GM12872 (cell line): ENCODE data around the gene IL11.

ENCODE experiments used
- TF ChIP-seq, protein P1 (sequence below): IDR thresholded peaks from 3 replicates; pipeline ENCODE4 v1.5.1; 2011; ENCODE audit warnings: low read depth, mild to moderate bottlenecking, low read length, moderate library complexity; ENCODE audit not compliant: insufficient read depth

The IL11 gene

DNA sequence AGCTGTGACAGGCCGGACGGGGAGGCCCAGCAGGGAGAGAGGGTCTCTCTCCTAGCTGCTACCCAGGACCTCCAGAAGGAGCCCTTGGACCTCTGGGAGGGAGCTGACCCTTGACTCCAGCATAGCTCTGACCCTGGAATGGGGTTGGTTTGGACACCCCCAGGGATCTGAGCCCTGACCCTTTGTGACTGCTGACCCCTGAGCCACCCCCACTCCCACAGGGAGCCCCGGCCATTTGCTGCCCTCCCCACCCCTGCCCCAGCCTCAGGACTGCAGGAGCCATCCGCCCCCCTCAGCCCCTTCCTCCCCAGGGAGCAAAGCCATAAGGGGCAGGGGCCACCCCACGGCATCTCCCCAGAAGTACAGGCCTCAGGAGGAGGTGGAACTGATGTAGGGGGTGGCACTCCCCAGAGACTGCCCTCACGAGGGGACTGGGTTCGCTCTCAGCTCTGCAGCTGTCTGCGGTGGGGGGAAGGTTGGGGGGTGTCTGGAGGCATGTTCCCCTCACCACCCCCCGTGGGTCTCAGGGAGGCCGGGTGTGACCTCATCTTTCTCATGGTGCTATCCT is 22.7 kb downstream of the IL11 start:
- TF ChIP-seq, protein P1, sequence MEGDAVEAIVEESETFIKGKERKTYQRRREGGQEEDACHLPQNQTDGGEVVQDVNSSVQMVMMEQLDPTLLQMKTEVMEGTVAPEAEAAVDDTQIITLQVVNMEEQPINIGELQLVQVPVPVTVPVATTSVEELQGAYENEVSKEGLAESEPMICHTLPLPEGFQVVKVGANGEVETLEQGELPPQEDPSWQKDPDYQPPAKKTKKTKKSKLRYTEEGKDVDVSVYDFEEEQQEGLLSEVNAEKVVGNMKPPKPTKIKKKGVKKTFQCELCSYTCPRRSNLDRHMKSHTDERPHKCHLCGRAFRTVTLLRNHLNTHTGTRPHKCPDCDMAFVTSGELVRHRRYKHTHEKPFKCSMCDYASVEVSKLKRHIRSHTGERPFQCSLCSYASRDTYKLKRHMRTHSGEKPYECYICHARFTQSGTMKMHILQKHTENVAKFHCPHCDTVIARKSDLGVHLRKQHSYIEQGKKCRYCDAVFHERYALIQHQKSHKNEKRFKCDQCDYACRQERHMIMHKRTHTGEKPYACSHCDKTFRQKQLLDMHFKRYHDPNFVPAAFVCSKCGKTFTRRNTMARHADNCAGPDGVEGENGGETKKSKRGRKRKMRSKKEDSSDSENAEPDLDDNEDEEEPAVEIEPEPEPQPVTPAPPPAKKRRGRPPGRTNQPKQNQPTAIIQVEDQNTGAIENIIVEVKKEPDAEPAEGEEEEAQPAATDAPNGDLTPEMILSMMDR: no peak

DNA sequence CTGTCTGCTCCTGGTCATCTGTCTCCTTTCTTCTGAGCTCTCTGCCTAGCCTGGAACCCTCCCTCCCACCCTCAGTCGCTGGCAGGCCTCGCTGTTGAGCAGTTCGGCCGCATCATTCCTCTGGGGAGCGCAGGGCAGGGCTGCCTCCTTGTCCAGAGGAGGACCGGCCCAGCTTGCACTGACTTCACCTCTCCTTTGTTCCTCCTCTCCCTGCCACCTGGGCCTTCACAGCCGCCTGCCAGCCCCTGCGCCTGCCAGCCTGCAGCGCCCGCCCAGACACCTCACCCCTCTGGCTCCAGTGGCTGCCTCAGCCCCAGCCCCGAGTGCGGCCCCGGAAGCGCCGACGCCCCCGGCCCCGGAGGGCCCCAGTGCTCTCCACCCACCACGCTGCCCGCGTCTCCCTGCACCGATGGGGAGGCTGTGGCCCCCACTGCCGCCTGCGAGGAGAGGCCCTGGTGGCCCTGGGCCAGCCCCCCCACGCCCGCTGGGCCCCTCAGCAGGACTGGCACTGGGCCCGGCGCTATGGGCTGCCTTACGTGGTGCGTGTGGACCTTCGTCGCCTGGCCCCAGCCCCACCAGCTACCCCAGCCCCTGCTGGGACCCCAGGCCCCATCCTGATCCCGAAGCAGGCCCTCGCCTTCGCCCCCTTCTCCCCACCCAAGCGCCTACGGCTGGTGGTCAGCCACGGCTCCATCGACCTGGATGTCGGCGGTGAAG is 23.4 kb downstream of the IL11 start:
- TF ChIP-seq, protein P1: no peak

DNA sequence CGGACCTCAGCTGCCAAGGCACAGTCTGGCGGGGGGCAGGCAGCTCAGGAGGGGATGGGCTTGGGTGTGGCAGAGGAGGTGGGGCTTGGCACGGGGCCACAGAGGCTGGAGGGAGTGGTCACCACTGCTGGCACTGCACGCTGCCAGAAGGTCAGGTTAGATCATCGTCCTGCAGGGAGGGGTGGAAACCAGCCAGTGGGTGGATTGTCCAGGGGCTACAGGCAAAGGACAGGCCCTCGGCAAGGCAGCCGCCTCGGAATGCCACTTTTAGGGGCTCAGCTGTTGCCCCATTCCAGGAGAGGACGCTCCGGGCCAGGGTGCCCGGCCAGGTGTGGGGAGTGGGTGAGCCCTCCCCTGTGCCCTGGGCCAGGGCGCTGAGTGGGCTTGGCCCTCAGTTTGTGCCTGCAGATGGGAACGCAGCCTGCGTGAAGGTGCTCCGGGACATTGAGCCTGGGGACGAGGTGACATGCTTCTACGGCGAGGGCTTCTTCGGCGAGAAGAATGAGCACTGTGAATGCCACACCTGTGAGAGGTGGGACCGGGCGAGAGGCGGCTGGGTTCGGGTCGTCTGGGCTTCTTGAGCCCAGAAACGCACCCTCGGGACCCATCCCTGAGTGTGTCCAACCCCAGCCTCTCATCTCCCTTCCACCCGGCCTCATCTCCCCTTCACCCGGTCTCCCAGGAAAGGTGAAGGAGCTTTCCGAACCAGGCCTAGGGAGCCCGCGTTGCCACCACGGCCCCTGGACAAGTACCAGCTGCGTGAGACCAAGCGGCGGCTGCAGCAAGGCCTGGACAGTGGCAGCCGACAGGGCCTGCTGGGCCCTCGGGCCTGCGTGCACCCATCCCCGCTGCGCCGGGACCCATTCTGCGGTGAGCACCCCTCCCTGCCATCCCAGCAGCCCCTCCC is 24.2 kb downstream of the IL11 start:
- TF ChIP-seq, protein P1: no peak

DNA sequence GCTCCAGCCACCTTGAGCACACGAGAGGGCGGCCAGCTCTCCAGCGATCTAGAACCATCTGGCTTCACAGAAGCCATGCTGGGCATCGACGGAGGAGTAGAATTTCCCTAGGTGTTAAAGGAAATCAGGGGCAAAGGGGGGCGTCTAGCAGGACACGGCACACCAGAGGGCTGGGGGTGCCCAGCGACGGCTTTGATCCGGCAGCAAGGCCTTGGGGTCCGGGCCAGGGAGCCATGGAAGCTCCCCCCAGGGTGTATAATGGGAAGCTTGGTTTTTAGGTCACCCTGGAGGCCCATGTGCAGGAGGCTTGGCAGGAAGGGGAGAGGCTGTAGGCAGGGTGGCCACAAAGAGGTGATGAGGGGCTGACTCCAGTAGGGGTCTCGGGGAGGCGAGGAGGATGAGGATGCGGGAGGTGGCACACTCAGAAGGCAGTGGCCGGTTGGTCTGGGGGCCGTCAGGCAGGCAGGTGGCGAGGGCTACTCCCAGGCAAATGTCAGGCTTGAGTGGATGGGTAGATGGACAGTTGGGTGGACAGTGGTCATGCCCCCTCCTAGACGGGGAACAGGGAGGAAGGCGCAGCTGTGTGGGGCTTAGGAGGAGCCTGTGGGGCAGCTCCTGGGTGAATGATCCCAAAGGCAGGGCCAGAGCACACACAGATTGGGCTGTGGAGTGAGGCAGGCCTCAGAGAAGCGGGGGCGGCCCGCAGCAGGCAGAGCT is 25.0 kb downstream of the IL11 start:
- TF ChIP-seq, protein P1: no peak

DNA sequence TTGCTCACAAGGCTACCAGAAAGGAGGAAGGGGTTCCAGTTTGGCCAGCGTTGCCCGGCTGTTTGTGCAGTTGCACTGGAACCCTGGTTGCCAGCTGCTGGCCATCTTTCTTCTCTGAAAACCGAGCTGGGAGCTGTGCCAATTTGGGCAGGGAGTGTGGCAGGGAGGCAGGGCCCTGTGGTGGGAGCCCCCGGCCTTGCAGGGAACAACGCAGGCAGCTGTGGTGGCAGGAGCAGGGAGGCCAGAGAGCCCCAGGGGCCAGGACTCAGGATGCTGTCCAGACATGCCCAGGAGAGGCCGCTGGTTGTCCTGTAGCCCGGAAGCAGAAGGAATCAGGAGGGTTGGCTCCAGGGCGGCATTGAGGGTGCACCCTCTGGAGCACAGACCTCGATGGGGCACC is 25.8 kb downstream of the IL11 start:
- TF ChIP-seq, protein P1: no peak

DNA sequence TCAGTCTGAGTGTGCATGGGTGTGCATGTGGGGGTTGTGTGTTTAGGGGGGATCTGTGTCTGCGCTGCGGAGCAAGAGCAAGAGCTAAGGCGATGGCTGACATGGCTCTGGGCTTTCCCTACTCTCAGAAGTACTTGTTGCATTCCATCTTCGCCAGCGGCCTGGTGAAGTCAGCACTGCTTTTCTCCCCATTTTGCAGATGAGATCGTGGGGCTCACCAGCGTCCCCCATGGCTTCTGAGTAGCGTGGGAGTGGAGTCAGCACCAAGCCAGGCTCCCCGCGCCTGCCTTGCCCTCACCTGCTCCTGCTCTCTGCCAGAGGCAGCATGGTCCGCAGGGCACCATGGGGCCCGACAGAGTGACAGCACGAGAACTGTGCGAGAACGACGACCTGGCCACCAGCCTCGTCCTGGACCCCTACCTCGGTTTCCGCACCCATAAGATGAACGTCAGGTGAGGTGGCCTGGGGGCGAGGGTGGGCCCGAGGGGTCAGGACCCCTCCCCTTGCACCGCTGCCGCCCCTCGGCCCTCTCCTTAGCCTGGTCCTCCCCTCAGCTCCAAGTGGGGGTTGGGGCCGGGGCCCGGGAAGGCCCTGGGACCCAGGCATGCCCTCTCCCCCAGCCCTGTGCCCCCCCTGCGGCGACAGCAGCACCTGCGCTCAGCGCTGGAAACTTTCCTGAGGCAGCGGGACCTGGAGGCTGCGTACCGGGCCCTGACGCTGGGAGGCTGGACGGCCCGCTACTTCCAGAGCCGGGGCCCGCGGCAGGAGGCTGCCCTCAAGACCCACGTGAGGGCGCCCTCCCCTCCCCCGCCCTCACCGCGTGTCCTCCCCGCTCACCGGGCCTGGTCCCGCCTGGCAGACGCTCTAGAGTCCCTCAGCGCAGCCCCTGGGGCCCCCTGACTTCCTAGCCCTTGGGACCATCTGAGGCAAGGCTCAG is 28.4 kb downstream of the IL11 start:
- TF ChIP-seq, protein P1: no peak
